ENCODE results near the gene CBLIF.

- TF ChIP-seq CTCF (conservative IDR thresholded peaks at IDR 0.05; ENCODE audit: low read length) (no peak), EZH2phosphoT487 (IDR thresholded peaks at IDR 0.05; ENCODE audit: borderline replicate concordance, low read depth, low read length) (no peak)
These were observed 34.3 kb upstream of the CBLIF start for GRCh38 chr11:59879567-59879966.
